ENCODE results near the gene ERC1.

The ERC1 gene

DNA sequence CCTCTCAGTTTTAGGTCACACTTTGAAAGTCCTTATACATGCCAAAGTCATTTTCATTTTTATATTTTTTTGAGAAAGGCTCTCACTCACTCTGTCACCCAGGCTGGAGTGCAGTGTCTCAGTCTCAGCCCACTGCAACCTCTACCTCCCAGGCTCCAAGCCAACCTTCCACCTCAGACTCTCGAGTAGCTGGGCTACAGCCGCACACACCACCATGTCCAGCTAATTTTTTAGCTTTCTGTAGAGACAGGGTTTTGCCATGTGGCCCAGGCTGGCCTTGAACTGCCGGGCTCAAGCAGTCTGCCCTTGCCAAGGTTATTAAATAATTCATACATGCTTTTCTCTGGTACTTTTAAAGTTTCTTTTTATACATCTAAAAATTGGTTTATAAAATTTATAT, 166.0 kb downstream of the ERC1 start:
- DNase-seq: no peak
- in situ Hi-C loops (cut with HindIII; ENCODE audit: low pct_ligation_motif_present, low pct_unique_long_range_greater_than_20kb, low sequenced_read_pairs): no loop called here

DNA sequence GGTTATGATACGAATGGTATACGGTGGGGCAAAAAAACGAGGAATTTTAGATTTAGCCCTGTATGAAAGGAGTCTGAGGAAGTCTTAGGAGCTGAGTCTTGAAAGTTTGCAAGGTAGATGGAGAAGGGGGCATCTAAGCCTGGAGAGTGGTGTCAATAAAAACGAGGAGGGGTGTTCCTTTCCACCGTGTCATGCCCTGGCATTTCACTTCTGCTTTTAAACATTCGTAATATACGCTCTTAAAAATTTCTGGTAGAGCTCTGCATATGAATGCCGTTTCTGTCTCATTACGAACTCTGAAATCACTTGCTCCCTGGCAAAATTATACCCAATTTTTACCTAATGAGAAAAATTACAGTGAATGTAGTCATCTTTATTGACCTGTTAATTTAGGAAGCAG, 170.2 kb downstream of the ERC1 start:
- no peak for DNase-seq
- in situ Hi-C loops (cut with HindIII; ENCODE audit: low pct_ligation_motif_present, low pct_unique_long_range_greater_than_20kb, low sequenced_read_pairs): no loop called here

DNA sequence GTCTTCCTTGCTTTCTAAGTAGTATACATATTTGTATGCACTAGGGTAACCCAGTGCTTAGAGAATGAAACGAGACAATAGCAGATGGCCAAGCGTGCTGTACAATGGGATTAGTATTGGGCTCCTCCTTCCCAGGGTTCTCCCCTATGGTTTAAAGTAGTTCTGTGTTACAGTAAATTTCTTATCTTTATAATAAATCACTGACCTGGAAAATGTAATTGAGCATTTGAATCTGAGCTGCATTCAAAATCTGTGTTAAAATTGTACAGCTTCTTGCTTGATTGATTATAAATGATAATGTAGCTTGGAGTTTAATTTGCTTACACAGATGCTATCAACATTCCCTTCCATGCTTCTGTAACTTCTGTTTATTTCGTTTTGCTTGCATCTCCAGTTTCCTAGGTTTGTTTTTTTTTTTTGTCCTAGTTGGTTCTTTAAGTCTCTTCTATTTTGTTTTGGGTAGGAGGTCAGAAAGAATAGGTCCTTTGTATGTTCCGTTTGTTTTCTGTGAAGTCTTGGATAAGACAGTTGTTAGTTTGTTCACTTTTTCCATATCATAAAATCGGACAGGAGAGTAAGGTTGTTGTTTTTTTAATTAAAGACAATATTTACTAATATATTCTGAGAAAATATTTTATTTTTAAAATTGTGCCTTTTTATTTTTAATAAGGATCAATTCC, 171.2 kb downstream of the ERC1 start:
- DNase-seq: no peak
- in situ Hi-C loops (cut with HindIII; ENCODE audit: low pct_ligation_motif_present, low pct_unique_long_range_greater_than_20kb, low sequenced_read_pairs): no loop called here

DNA sequence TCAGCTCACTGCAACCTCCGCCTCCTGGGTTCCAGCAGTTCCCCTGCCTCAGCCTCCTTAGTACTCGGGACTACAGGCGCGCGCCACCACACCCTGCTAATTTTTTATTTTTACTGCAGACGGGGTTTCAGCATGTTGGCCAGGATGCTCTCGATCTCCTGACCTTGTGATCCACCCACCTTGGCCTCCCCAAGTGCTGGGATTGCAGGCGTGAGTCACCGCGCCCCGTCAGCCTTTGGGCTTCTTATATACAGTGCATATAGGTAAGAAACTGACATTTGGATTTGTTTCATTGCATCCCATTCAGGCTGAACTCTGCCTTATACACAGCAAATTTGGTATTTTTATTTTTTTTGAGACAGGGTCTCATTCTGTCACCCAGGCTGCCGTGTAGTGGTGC, 176.8 kb downstream of the ERC1 start:
- in situ Hi-C loops (cut with HindIII; ENCODE audit: low pct_ligation_motif_present, low pct_unique_long_range_greater_than_20kb, low sequenced_read_pairs): no loop called here
- DNase-seq: no peak

DNA sequence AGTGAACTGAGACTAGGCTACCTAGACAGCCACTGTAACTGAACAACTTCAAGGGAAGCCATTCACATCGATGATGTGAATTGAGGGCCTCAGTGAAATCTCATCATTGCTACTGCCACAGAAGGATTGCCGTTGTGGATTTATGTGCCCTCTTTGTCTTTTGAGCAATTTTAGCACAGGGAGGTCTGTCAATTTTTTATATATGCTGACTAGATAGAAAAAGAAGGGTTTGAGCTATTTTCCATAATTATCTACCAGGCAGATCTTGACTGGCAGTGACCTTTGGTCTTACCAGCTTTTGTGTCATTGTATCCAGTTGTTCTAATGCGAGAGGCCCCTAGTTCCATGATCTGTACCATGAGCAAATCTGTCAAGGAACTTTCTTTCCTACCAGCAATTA, 179.4 kb downstream of the ERC1 start:
- in situ Hi-C loops (cut with HindIII; ENCODE audit: low pct_ligation_motif_present, low pct_unique_long_range_greater_than_20kb, low sequenced_read_pairs): no loop called here
- DNase-seq: no peak

DNA sequence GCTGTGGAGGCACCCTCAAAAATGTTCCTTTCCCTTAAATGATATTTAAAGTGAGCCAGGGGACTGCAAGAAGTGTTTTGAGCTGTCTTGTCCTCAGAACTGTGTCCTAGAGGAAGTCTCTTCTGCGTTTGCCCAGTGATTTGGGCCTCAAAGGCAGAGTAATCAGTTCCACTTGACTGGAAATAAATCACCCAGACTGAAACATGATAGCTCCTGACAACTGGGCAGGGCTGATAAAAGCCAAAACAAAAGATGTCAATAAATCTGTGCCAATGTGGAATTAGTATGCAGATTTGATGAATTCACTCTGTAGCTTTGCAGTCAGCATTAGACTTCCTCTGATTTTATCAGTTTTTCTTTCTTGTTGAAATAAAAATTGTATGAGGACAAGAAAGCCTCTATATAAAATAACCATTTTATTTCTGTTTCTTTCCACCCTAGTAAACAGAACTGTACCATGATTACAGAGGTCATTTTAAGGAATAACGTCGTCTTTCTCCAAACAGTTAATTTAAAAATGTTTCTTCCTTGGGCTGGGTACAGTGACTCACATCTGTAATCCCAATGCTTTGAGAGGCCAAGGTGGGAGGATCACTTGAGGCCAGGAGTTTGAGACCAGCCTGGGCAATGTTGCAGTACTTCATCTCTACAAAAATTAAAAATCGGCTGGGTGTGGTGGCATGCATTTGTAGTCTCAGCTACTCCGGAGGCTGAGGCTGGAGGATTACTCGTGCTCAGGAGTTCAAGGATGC, 180.8 kb downstream of the ERC1 start:
- in situ Hi-C loops (cut with HindIII; ENCODE audit: low pct_ligation_motif_present, low pct_unique_long_range_greater_than_20kb, low sequenced_read_pairs): no loop called here
- DNase-seq: no peak

DNA sequence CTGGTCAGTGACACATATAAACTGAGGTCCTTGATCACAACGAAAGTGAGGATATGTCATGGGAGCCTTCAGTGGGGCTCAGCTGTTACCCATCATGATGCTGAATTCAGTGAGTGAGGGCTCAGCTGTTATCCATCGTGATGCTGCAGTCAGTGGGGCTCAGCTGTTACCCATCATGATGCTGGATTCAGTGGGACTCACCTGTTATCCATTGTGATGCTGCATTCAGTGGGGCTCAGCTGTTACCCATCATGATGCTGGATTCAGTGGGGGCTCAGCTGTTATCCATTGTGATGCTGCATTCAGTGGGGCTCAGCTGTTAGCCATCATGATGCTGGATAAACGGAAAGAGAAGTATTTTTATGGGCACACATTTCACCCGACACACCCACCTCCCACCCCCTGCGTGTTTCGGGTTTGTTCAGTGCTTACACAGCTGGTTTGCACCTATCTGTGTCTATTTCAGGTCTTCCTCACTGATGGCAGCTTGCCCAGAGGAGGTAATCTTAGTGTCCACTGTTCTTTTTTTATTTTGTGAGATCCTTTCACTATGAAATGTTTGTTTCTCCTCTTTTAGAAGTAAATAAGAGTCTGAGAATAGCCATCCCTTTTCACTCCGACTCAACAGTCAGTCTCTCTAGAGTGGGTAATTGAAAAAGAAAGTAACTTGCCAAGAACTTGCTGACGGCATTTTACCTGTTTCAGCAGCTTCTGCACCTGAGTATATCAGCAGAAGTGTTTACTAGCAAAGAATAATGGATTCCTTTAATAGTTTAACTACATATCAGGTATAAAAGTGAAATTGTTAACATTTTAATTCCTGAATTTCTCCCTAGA, 183.0 kb downstream of the ERC1 start:
- no peak for DNase-seq
- in situ Hi-C loops (cut with HindIII; ENCODE audit: low pct_ligation_motif_present, low pct_unique_long_range_greater_than_20kb, low sequenced_read_pairs): no loop called here

DNA sequence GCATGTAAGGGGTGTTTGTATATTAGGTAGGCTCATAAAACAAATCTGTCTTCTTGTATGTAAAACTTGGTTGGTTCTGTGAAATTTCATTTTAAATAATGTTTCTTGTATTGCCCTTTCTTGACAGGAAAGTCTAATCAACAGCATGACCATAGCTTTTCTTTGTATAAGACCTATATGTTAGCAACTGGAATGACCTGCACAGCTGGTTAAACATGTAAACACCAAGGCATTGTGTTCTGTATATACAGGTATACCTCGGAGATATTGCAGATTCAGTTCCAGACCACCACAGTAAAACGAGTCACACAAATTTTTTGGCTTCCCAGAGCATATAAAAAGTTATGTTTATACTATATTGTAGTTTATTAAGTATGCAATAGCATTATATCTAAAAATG, 183.6 kb downstream of the ERC1 start:
- in situ Hi-C loops (cut with HindIII; ENCODE audit: low pct_ligation_motif_present, low pct_unique_long_range_greater_than_20kb, low sequenced_read_pairs): no loop called here
- DNase-seq: no peak

DNA sequence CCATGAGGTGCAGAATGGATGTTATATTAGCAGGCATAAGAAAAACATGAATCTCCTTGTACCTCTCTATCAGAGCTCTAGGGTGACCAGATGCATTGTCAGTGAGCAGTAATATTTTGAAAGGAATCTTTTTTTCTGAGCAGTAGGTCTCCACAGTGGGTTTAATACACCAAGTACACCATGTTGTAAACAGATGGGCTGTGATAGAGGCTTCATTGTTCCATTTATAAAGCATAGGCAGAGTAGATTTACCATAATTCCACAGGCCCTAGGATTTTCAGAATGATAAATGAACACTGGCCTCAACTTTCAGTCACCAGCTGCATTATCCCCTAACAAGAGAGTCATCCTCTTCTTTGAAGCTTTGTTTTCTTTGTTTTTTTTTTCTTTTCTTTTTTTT, 185.2 kb downstream of the ERC1 start:
- in situ Hi-C loops (cut with HindIII; ENCODE audit: low pct_ligation_motif_present, low pct_unique_long_range_greater_than_20kb, low sequenced_read_pairs): no loop called here
- no peak for DNase-seq

DNA sequence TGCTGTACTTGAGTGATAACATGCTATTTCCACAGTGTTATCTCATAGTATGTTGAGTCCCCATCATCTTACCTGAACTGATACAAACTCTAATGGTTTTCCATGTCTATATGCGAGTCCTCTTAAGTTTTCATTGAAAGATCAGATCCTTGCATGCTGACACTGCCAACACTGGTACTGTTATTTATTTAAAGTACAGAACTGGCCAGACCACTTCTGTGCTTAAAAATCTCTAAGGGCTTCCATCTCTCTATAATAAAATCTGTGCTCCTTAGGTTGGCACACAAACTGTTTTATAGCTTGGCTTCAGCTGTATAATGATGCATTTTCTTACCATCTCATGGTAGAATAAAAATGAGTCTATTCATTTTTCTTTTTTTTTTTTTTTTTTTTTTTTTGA, 188.1 kb downstream of the ERC1 start:
- no peak for DNase-seq
- in situ Hi-C loops (cut with HindIII; ENCODE audit: low pct_ligation_motif_present, low pct_unique_long_range_greater_than_20kb, low sequenced_read_pairs): no loop called here

DNA sequence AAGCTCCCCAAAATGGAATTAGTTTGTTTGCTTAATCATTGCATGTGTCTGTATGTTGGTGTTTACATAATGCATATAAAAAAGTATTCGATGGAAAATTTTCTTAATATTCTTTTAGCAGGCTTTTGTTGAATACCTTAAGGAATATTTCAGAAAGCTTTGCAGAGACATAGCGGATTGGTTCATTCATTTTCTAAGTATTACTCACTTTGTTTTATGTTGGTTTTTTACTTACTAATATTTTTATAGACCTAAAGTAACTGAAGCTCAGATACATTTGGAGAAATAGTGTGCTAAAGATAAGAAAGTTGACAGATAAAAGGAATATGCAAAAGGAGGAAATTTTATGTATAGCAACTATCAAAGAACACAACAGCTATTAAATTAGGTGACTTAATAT, 191.0 kb downstream of the ERC1 start:
- in situ Hi-C loops (cut with HindIII; ENCODE audit: low pct_ligation_motif_present, low pct_unique_long_range_greater_than_20kb, low sequenced_read_pairs): no loop called here
- DNase-seq: no peak

DNA sequence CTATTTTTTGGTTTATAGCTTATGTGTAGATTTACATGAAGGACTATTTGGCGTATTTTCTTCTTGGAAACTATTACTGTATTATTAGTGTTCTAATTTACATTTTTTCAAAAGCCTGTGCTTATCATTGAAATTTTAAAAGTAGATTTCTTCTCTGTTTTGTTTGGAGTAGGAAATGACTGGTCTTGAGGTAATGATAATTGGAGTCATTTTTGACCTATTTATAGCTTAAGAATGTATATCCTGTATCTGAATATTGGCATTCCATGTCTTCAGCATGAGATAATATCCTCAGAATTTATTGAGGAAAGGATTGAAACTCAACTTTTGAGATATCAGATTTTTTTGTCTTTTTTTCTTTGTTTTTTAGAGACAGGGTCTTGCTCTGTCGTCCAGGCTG, 193.4 kb downstream of the ERC1 start:
- in situ Hi-C loops (cut with HindIII; ENCODE audit: low pct_ligation_motif_present, low pct_unique_long_range_greater_than_20kb, low sequenced_read_pairs): no loop called here
- no peak for DNase-seq

DNA sequence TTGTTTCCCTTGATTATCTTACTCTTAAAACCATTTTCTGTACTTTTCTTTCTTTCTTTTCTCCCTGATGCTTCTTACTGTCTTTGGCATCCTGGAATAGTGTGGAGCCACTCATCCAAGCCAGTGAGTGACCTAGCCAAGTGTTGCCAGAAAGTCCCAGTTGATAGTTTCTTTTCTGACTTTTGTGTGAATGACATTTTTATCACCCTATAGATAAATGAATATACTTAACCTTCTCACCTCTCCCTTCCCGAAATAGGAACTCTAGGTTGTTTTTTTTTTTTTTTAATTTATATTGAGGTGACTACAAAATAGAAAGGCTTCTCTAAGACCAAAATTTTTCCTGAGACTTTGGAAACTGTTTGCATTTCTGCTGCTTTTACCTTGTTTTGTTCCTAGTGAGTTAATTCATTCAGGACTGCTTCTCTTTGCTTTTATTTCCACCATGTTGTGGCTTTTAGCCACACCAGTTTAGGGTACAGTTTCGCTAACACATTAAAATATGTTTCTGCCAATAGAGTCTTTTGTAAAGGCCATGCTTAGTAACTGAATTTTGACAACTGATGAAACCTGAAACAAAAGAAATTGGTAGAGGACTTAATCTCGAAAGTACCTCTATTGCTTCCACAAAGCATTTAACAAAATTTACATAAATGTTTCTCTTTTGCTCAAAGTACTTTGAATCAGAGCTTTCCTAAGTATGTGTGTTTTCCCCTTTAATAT, 194.6 kb downstream of the ERC1 start:
- no peak for DNase-seq
- in situ Hi-C loops (cut with HindIII; ENCODE audit: low pct_ligation_motif_present, low pct_unique_long_range_greater_than_20kb, low sequenced_read_pairs): no loop called here

DNA sequence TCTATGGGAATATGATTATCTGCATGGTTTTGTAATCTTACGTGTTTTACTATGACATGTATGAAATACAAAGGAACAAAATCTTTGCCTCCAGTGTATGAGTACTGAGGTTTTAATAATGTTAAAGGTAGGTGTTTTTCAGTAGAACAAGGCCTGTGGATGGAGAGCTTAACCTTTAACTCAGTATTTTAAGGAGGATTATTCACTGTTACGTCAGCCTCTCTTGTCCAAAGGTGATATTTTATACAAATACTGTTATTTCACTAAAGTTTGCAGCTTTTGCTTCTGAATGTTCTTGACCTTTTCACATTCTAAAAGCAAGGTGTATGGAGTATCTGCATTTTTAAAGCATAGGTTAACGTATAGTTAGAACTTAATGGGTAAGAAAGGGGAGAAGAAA, 195.3 kb downstream of the ERC1 start:
- no peak for DNase-seq

DNA sequence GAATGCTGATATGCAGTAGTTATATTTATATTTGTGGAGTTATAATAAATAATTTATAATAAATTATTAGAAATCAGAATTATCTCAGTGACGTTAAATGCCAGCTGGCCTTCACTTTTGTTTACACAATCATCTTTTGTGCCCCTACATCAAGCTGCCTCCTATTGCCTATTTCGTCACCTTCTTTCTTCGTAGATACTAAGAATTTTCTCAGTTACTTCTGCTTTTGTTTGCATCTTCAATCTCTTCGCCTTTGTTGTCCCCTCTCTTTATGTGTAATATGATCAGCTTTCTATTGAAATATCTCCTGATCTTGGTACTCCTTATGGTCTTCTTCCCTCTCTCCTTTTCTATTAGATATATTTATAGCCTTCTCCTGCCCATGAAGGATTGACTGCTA, 197.0 kb downstream of the ERC1 start:
- no peak for DNase-seq

More for the DNA sequence above, 195.3 kb downstream of the ERC1 start:
- in situ Hi-C loops (cut with HindIII; ENCODE audit: low pct_ligation_motif_present, low pct_unique_long_range_greater_than_20kb, low sequenced_read_pairs): no loop called here

DNA sequence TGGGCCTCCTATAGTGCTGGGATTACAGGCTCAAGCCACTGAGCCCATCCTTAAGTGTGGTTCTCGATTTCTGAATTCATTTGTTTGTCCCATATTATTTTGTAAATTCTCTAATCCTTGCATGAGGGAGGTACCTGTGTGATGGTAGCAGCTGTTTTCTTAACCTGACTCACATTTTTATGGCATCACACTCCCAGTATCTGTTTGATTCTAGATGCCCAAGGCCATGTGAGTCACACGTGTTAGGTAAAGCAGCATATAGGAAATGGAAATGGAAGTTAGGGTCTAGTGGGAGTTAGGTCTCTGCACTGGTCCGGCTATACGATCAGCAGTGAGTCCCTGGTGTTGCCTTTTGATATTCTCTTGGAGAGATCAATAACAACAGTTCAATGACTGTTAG, 198.1 kb downstream of the ERC1 start:
- no peak for DNase-seq
- in situ Hi-C loops (cut with HindIII; ENCODE audit: low pct_ligation_motif_present, low pct_unique_long_range_greater_than_20kb, low sequenced_read_pairs): no loop called here

More for the DNA sequence above, 197.0 kb downstream of the ERC1 start:
- in situ Hi-C loops (cut with HindIII; ENCODE audit: low pct_ligation_motif_present, low pct_unique_long_range_greater_than_20kb, low sequenced_read_pairs): no loop called here

DNA sequence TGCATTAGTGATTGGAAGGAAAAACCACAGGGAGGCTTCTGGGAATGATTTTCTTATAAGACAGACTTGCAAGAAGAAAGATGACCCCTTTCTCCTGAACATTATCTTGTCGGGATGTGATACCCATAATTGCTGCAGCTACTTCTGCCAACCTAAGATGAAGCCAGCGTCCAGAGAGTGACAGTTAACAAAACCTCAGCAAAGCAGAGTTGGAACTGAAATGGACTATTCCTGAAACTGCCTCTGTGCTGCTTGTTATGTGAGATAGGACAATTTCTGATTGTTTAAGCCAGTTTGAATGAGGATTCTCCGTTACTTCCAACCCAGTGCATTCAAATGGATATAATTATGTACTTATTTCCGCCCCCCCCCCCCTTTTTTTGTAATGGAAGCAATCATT, 204.5 kb downstream of the ERC1 start:
- in situ Hi-C loops (cut with HindIII; ENCODE audit: low pct_ligation_motif_present, low pct_unique_long_range_greater_than_20kb, low sequenced_read_pairs): no loop called here
- DNase-seq: no peak

DNA sequence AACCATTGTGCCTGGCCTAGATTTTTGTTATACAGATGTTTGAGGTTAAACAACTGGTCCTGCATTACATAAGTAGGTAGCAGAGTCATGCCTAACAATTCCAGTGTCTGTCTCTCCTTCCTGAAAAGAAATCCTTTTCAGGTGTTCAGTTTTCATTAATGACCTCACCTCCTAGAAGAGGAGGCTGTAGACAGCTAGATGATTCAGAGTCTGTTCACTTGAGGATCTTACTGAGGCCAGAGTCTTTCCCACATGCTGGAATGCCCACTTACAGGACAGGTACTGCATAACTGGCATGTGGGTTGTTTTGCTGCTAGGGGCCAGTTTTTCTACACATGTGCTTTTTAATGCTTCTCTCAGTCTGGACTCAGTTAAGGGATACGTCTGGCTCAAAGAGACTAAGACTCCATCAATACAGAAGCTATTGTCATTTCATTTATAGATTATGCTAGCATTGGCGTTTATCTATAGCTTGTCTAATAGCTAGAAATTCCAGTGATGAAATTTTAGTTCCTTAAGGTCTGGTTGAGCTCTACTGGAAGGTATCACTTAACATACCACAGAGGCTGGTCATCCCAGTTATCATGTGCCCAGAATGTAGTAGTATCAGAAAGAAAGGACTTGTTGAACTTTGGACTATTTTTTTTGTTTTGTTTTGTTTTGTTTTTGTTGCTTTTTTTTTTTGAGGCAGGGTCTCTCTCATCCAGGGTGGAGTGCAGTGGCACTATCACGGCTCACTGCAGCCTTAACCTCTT, 206.4 kb downstream of the ERC1 start:
- in situ Hi-C loops (cut with HindIII; ENCODE audit: low pct_ligation_motif_present, low pct_unique_long_range_greater_than_20kb, low sequenced_read_pairs): no loop called here
- DNase-seq: peak; percentile 14

All from ACHN (cell line).